AG04450 (cell line): Measurements from ENCODE around the gene LRIG2. TPM values are rescaled to one million over a fixed set of nuclear protein-coding genes. Genes with fewer than 3 reads are reported as not detected.

ENCODE experiments used
- CTCF ChIA-PET: fragments of 300-600, 350-600 bp; formaldehyde crosslinking; extraction: SDS; loops from one replicate; lab custom pipeline; 2022; ENCODE audit warnings: antibody characterized with exemption, inconsistent platforms; lab: Charles Lee
- POLR2A ChIA-PET: fragments of 350-600 bp; formaldehyde crosslinking; extraction: SDS; loops from one replicate; lab custom pipeline; 2021; ENCODE audit warnings: antibody characterized with exemption, inconsistent platforms; lab: Yijun Ruan, JAX
- DNase-seq: peaks from one replicate; pipeline ENCODE4 v3.0.0-alpha.2; 2011; ENCODE audit warnings: low read depth, low spot score
- H3K27ac ChIP-seq: one replicate; pipeline ENCODE4 v1.5.1; 2012; ENCODE audit warnings: low read depth, low read length, control low read depth
- H3K27me3 ChIP-seq: one replicate; pipeline ENCODE4 v1.6.0; 2012; ENCODE audit warnings: low read length; ENCODE audit not compliant: control insufficient read depth, insufficient read depth
- H3K4me3 ChIP-seq: 2 replicates; pipeline ENCODE4 v1.5.1; 2011; ENCODE audit warnings: mild to moderate bottlenecking, low read depth, low read length, control low read depth
- H3K9me3 ChIP-seq: 2 replicates; pipeline ENCODE4 v1.5.1; 2012; ENCODE audit warnings: low read length; ENCODE audit not compliant: control insufficient read depth, insufficient read depth
- polyA plus RNA-seq: library from polyadenylated mRNA; depleted of rRNA; stranded (reverse); fragments of >200 nt; gene quantifications from 2 replicates; pipeline ENCODE4 v1.2.3, GENCODE V29; 2011
- TF ChIP-seq, protein P1 (sequence below): IDR thresholded peaks from 2 replicates; pipeline ENCODE4 v1.5.1; 2011; ENCODE audit warnings: low read depth, low read length, control low read depth, inconsistent platforms

Gene LRIG2
- polyA plus RNA-seq, 1 experiment, result 9.7 TPM

DNA sequence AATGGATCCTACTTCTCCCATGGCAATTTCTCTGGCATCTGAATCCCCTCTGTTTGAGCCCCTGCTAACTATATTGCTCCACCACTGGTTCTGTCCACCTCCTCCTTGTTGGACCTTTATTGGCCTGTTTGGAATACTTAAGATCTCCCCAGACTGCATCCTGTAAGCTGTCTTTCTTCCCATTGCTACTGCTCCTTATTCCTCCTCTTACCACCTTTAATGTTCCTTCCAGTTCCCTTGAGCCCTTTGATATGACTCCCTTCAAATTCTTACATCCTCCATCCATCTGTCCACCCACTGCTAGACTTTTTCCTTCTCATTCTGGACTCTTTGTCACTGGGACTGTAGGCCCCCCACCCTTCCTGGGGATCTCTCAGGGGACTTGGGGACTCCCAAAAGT is 31.0 kb downstream of the LRIG2 start:
- DNase-seq, result no peak
- POLR2A ChIA-PET, result interaction anchor here (0.6 kb wide), 1 partner anchor 580 kb away, joined by 3 read pairs; no protein-coding TSS in a partner anchor
- TF ChIP-seq, protein P1, sequence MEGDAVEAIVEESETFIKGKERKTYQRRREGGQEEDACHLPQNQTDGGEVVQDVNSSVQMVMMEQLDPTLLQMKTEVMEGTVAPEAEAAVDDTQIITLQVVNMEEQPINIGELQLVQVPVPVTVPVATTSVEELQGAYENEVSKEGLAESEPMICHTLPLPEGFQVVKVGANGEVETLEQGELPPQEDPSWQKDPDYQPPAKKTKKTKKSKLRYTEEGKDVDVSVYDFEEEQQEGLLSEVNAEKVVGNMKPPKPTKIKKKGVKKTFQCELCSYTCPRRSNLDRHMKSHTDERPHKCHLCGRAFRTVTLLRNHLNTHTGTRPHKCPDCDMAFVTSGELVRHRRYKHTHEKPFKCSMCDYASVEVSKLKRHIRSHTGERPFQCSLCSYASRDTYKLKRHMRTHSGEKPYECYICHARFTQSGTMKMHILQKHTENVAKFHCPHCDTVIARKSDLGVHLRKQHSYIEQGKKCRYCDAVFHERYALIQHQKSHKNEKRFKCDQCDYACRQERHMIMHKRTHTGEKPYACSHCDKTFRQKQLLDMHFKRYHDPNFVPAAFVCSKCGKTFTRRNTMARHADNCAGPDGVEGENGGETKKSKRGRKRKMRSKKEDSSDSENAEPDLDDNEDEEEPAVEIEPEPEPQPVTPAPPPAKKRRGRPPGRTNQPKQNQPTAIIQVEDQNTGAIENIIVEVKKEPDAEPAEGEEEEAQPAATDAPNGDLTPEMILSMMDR, result no peak
- Histone ChIP-seq H3K27me3 (no peaks in the 10 kb centered on the region), H3K4me3 (no peak overlapping the region), H3K27ac (no peak overlapping the region), H3K9me3 (no peaks in the 10 kb centered on the region)
- CTCF ChIA-PET, result interaction anchor here (2.1 kb wide), 1 partner anchor 31 kb away, joined by 6 read pairs; the partner anchor contains the start of gene LRIG2

DNA sequence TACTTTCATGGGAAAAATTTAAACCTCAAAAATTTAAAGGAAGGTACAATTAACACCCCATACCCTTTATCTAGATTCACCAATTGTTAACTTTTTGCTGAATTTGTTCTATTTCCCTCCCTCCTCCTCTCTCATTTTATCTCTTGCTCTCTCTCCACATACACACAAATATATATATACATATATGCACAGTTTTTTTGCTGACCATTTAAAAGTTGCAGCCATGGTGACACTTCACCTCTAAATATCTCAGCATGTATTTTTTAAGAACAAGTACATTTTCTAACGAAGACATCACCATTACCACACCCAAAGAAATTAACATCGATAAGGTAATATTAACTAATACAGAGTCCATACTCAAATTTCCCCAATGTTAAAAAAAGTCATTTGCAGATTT is 33.9 kb downstream of the LRIG2 start:
- TF ChIP-seq, protein P1, result no peak
- H3K27me3 ChIP-seq, result no peaks in the 10 kb centered on the region
- no peak overlapping the region for H3K27ac ChIP-seq
- no peaks in the 10 kb centered on the region for H3K9me3 ChIP-seq
- ChIA-PET POLR2A (no interaction called here), CTCF (no interaction called here)
- H3K4me3 ChIP-seq, result no peak overlapping the region
- no peak for DNase-seq

GRCh38 chr1:113109908-113110554 is 37.0 kb downstream of the LRIG2 start:
- Histone ChIP-seq H3K9me3 (no peaks in the 10 kb centered on the region), H3K4me3 (no peak overlapping the region), H3K27me3 (no peaks in the 10 kb centered on the region), H3K27ac (peak overlapping the region; percentile 82)
- peak; percentile 78 for DNase-seq
- POLR2A ChIA-PET, result interaction anchor here (0.6 to 1.0 kb wide), 2 partner anchors 28 to 37 kb away, joined by 3 to 5 read pairs; partner anchors contain the start of gene LRIG2
- TF ChIP-seq, protein P1, result peak; percentile 52
- CTCF ChIA-PET, result interaction anchor here (0.6 to 1.0 kb wide), 4 partner anchors 37 to 702 kb away, joined by 3 to 6 read pairs (median 4); partner anchors contain the start of gene LRIG2

GRCh38 chr1:113118266-113118665 is 45.3 kb downstream of the LRIG2 start:
- no peaks in the 10 kb centered on the region for H3K27me3 ChIP-seq
- no peaks in the 10 kb centered on the region for H3K9me3 ChIP-seq
- ChIA-PET POLR2A (interaction anchor here (0.9 kb wide), 1 partner anchor 20 kb away, joined by 3 read pairs; no protein-coding TSS in a partner anchor), CTCF (no interaction called here)
- H3K27ac ChIP-seq, result no peak overlapping the region
- H3K4me3 ChIP-seq, result no peak overlapping the region
- DNase-seq, result no peak
- TF ChIP-seq, protein P1, result no peak

GRCh38 chr1:113123737-113124136 is 50.7 kb downstream of the LRIG2 start:
- Histone ChIP-seq H3K9me3 (no peaks in the 10 kb centered on the region), H3K27me3 (no peaks in the 10 kb centered on the region), H3K4me3 (no peak overlapping the region), H3K27ac (no peak overlapping the region)
- ChIA-PET CTCF (interaction anchor here (1.4 to 1.5 kb wide), 2 partner anchors 16 to 51 kb away, joined by 3 to 5 read pairs; partner anchors contain the start of gene LRIG2), POLR2A (no interaction called here)
- TF ChIP-seq, protein P1, result no peak
- DNase-seq, result peak; percentile 43
